GM18499 (cell line): ENCODE measurements around the gene TNFRSF13B.
"Not testable (repeated sequence)": the region's sequence is repeated elsewhere in the genome, so short reads cannot be mapped to it uniquely, and the experiment has no call there.

Experiments
- ATAC-seq: cut with Tn5 transposase; IDR thresholded peaks from one replicate; pipeline ENCODE4 v1.9.1; 2021; ENCODE audit warnings: moderate number of reproducible peaks; ENCODE audit not compliant: insufficient read depth, unreplicated experiment

TNFRSF13B gene

GRCh38 chr17:16968786-16969185 lies 3.1 kb downstream of the TNFRSF13B start:
- no peak for ATAC-seq

- ATAC-seq = no peak
Measured at GRCh38 chr17:16962804-16963203, 9.1 kb downstream of the TNFRSF13B start.

GRCh38 chr17:16961792-16962191 lies 10.1 kb downstream of the TNFRSF13B start:
- ATAC-seq = no peak

GRCh38 chr17:16961022-16961421 lies 10.9 kb downstream of the TNFRSF13B start:
- not testable (repeated sequence) for ATAC-seq

- ATAC-seq = not testable (repeated sequence)
Measured at GRCh38 chr17:16955011-16955410, 16.9 kb downstream of the TNFRSF13B start.

GRCh38 chr17:16954521-16954920 lies 17.4 kb downstream of the TNFRSF13B start:
- ATAC-seq = no peak

GRCh38 chr17:16953841-16954240 lies 18.1 kb downstream of the TNFRSF13B start:
- no peak for ATAC-seq

GRCh38 chr17:16953347-16953746 lies 18.6 kb downstream of the TNFRSF13B start:
- no peak for ATAC-seq

GRCh38 chr17:16952401-16952800 lies 19.5 kb downstream of the TNFRSF13B start:
- ATAC-seq = no peak

- ATAC-seq = no peak
Measured at GRCh38 chr17:16950488-16950887, 21.4 kb downstream of the TNFRSF13B start.

GRCh38 chr17:16948587-16949376 lies 23.1 kb downstream of the TNFRSF13B start:
- no peak for ATAC-seq

GRCh38 chr17:16947470-16947869 lies 24.4 kb downstream of the TNFRSF13B start:
- ATAC-seq = no peak

GRCh38 chr17:16945663-16946218 lies 26.2 kb downstream of the TNFRSF13B start:
- no peak for ATAC-seq

GRCh38 chr17:16945136-16945482 lies 26.8 kb downstream of the TNFRSF13B start:
- ATAC-seq = no peak

- no peak for ATAC-seq
Measured at GRCh38 chr17:16944334-16945135, 27.4 kb downstream of the TNFRSF13B start.

- no peak for ATAC-seq
Measured at GRCh38 chr17:16943541-16944333, 28.2 kb downstream of the TNFRSF13B start.

- ATAC-seq = no peak
Measured at GRCh38 chr17:16943032-16943352, 28.9 kb downstream of the TNFRSF13B start.

GRCh38 chr17:16942141-16943031 lies 29.5 kb downstream of the TNFRSF13B start:
- no peak for ATAC-seq
